ENCODE data around the gene PPP1R13B.
"Not testable (repeated sequence)": the region's sequence is repeated elsewhere in the genome, so short reads cannot be mapped to it uniquely, and the experiment has no call there.

PPP1R13B gene

DNA sequence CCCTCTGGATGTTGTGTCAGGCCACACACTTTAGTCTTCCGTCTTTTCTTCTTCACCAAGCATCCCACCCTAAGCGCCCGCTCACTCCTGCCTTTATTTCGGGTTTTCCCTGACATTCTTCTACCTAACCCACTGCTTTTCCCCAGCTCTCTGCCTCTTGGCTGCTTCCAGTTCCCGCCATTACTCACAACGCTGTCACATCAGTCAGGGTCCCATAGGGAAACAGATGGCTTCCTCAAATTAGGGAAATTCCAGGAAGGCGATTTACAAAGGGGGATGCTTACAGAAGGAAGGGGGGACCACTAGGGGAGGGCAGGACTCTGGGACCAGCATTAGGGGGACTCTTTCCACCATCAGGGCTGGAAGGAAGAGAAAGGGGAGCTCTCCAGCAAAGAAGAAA, 9.2 kb upstream of the PPP1R13B start:
- DNase-seq = peak; percentile 43

- DNase-seq = no peak
These were observed 8.7 kb upstream of the PPP1R13B start for GRCh38 chr14:103856105-103856504.

DNA sequence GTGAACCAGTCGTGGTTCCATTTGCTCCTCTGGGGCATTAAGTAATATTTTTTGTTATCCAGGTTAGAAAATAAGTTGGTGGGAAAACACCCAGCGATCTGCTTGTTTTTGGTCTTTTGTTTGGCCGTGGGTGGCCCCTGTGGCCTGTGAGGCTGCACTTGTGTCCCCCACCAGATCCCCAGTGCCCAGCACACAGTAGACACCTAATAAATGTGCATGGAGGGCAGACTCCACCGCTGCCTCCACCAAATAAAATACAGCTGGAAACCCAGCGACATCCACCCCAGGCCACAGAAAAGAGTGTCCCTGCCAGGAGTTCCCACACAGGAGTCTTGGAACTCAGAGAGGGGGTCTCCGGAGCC, 8.3 kb upstream of the PPP1R13B start:
- DNase-seq = no peak

DNA sequence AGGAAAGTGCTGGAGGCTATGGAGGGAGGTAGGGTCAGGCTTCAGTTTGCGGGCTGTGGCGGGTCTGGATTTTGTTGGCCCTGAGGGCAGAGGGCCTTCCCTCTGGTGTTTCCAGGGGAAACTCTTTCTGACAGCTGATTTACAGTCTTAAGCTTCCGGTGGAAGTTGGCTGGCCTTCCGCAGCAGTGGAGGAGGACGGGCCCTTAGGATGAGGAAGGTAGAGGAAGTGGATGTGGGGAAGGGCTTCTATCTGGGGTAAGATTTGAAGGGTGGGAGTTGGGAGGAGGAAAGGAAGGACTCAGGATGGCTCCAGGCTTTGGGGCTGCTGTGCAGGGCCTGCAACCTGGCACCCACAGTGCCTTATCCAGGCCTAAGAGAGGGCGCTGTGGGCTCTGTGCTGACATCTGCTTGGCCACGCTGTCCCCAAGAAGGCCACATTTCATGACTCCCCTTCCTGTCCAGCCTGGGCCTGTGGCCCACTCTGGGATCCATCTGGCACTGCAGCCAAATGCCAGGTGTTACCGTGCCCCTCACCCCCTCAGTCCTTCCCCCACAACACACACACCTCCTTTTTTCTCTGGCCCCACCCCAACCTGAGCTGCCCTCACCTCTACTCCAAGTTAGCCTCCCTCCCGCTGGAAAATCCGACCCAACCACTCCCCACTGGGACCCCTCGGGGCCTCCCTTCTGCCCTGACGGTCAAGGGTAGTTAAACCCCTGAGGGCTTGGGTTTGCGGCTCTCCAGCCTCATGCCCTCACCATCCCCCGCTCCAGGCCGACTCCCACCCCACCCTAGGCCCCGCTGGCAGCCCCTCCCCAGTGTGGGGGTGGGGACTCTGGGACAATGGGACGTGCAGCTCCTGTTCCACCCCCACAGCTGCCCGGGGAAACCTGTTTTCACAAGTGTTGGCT, 7.7 kb upstream of the PPP1R13B start:
- peak; percentile 86 for DNase-seq

DNA sequence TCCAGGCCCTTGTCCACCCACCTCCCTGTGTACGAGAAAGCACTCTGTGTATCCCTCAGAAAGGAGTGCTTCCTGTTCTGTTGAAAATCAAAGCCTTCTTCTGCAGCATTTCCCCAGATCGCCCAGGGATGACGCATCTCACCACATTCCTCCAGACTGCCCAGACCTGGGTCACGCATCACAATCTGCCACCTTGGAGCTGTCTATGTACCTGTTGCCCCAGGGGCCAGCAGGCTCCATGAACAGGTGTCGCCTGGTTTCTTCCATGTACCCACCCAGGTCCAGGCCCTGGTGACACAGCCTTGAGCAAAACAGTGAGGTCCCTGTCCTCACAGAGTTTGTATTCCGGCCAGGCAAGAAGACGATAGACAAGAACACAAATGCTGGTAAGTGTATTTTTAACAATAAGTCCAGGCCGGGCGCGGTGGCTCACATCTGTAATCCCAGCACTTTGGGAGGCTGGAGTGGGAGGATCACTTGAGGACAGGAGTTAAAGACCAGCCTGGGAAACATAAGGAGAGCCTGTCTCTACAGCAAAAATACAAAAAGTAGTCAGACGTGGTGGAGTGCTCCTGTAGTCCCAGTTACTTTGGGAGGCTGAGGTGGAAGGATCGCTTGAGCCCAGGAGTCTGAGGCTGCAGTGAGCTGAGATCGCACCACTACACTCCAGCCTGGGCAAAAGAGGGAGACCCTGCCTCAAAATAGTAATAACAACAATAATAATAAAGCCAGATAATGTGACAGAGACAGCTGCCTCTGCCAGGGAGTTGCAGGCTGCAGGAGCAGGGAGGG, 6.8 kb upstream of the PPP1R13B start:
- DNase-seq = no peak

- DNase-seq = no peak
These were observed 1.9 kb upstream of the PPP1R13B start for GRCh38 chr14:103849151-103849886.

GRCh38 chr14:103848175-103849077, 1.1 kb upstream of the PPP1R13B start:
- no peak for DNase-seq

DNA sequence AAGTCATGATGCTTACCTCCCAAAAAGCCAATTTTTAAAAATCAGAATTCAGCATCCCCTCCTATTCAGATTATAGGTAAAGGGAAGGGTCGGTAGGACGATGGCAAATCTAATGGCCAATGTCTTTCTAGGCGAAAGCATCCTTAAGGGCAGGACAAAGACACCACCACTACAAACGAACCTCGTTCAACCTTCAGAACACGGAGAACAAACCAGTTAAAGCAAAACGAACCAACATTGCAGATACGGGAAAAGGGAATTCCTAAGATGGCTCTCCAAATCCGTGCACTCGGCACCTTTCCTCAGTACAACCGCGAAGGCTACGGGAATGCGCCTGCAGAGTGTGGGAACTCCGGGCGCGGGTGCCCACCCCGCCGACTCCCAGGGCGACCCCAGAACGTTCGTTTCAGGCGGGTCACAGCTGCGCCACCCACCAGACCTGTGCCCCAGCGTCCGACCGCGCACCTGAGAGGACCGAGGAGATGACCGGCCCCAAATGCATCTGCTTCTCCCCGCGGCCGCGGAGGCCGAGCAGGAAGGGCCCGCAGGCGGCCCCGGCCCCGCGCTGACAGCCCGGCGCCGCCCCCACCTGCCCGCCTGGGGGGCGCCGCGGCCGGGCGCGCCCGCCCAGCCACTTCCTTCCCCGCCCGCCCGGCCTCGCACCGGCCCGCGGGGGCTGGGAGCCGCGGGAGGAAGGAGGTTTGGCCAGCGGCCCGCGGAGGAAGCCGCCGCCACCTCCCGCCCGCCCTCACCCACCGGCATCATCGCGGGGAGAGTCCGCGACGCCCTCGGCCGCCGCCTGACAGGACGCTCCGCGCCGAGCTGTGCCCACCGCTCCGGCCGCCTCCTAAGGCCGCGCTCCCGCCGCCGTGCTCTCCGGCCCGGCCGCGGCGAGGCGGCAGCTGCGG, 578 bp downstream of the PPP1R13B start:
- peak; percentile 30 for DNase-seq

DNA sequence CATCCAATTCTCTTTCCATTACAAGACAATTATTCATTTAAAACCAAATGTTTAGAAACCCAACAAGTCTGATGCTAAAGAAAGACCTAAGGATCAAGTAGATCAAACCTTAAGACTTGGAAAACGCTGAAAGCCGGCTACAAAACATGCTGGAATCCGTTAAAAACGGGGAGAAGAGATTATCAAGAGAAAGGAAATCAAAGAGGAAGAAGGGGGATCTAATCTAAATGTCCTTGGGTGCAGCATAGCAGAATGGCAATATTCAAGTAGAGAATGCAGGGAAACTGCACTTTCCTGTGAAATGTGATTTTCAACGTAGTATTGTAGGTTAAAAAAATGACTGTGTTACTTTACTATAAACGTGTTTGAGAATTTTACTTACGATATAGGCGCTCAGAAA, 1.3 kb downstream of the PPP1R13B start:
- no peak for DNase-seq

GRCh38 chr14:103845327-103845726, 2.0 kb downstream of the PPP1R13B start:
- no peak for DNase-seq

DNA sequence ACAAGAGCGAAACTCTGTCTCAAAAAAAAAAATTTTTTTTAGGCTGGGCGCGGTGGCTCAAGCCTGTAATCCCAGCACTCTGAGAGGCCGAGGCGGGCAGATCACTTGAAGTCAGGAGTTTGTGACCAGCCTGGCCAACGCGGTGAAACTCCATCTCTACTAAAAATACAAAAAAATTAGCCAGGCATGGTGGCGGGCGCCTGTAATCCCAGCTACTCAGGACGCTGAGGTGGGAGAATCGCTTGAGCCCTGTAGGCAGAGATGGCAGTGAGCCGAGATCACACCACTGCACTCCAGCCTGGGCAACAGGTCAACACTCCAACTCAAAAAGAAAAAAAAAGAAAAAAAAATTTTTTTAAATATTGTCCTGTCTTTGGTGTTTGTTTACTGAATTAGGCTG, 6.1 kb downstream of the PPP1R13B start:
- not testable (repeated sequence) for DNase-seq

DNA sequence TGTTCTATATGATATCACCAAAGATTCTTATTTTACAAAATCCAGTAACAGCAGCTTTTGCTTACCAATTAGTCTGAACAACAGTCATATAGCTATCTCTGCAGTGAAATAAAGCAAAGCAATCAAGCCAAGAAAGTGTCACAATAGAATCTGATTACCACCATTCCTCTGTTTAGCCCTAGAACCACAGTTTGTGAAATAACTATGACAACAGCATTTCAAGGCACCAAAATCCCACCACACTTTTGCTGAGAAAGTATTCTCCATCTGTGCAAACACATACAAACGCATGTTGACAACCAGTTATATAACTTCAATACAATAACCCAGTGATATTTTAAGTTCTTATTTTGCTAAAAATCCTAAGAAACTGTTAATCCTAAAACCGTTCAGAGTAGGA, 7.4 kb downstream of the PPP1R13B start:
- DNase-seq = no peak

GRCh38 chr14:103839579-103839978, 7.8 kb downstream of the PPP1R13B start:
- DNase-seq = no peak

DNA sequence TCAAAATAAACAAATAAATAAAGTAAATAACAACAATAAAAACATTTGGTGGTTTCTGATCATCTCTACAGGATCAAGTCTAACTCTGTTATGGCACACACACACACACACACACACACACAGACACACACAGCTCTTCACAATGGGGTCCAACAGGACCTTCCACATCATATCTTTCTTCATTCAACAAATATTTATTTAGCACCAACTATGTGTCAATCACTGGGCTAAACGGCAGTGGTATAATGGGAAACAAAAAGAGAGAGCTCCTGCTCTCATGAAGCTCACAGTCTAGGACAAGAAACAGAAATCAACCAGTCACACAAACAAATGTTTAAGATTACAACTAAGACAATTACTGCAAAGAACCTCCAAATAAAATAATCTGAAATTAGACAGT, 9.3 kb downstream of the PPP1R13B start:
- DNase-seq = no peak

DNA sequence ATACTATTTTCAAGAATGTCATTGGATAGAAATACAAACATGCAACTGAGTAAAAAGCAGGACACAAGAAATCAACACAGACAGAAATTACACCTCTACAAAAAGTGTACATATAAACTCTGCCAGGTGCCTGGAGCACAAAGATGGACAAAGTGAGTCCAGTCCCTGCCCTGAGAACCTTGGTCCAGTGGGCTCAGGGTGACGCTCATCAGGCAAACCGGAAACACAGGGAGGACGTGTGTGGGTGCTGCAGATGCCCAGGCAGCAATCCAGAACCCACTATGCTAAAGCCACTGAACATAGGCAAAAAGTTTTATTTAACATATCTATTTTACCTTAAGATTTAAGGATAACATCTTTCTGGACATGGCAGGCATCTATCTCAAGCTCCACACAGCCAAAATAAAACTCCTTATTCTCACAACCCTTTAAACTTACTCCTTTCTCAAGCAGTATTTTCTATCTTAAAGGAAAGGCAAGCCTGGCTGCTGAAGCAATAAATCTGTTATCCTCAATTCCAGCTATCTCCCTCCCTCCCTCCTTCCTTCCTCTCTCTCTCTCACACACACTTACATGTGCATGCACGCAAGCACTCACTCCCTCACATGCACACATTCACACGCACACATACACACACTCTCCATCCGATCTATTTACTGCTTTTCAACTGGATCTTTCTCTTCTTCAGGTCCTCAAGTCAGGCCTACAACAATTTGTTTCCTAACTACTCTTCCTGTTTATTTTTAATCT, 10.2 kb downstream of the PPP1R13B start:
- no peak for DNase-seq

- DNase-seq = no peak
These were observed 12.4 kb downstream of the PPP1R13B start for GRCh38 chr14:103834956-103835355.

DNA sequence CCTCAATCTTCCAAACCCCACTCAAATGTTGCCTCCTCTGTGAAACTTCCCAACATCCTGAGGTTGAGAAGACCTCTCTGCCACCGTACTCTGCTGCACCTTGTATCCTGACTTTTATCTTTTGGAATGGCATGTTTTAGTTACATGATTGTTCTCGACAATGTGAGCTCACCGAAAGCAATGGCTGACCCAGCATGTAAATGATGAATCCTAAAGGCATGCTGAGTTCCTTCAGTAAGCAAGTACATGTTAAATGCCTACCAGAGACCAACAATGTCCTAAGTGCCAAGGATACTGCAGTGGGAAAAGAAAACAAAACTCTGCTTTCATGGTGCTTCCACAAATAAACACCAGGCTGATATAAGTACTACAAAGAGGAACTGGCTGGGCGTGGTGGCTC, 13.7 kb downstream of the PPP1R13B start:
- DNase-seq = no peak

GRCh38 chr14:103832046-103832445, 15.3 kb downstream of the PPP1R13B start:
- no peak for DNase-seq

- DNase-seq = no peak
These were observed 16.7 kb downstream of the PPP1R13B start for GRCh38 chr14:103830511-103831270.

Measured in NCI-H2171 (cell line).